Endodermal cell (in vitro differentiated cells): Measurements from ENCODE around the gene MEFV. TPM values are rescaled to one million over a fixed set of nuclear protein-coding genes. Genes with fewer than 3 reads are reported as not detected.
A peak's percentile ranks its signal among the peaks of the same experiment; 100 is the strongest.

Experiments
- DNase-seq: peaks from one replicate; pipeline ENCODE4 v3.0.0-alpha.2; 2017
- H3K27ac ChIP-seq: 2 replicates; pipeline ENCODE4 v1.5.1; 2013; ENCODE audit warnings: mild to moderate bottlenecking, low read depth, low read length, moderate library complexity
- H3K27me3 ChIP-seq: 2 replicates; pipeline ENCODE4 v1.6.1; 2013; ENCODE audit warnings: mild to moderate bottlenecking, low read length, moderate library complexity; ENCODE audit not compliant: insufficient read depth, control insufficient read depth, poor library complexity, severe bottlenecking
- H3K36me3 ChIP-seq: 2 replicates; pipeline ENCODE4 v1.7.0; 2013; ENCODE audit warnings: mild to moderate bottlenecking, low read length, moderate library complexity; ENCODE audit not compliant: control insufficient read depth, insufficient read depth
- H3K4me1 ChIP-seq: one replicate; pipeline ENCODE4 v1.7.0; 2013; ENCODE audit warnings: low read length; ENCODE audit not compliant: control insufficient read depth, insufficient read depth
- H3K4me3 ChIP-seq: 2 replicates; pipeline ENCODE4 v1.5.1; 2013; ENCODE audit warnings: mild to moderate bottlenecking, low read length, moderate library complexity
- H3K9ac ChIP-seq: 2 replicates; pipeline ENCODE4 v1.6.1; 2013; ENCODE audit warnings: mild to moderate bottlenecking, low read length, moderate library complexity; ENCODE audit not compliant: poor library complexity, severe bottlenecking; ENCODE audit errors: extremely low read depth
- H3K9me3 ChIP-seq: 2 replicates; pipeline ENCODE4 v1.6.1; 2013; ENCODE audit warnings: mild to moderate bottlenecking, low read length, moderate library complexity; ENCODE audit not compliant: control insufficient read depth
- H3K27ac Mint-ChIP-seq: 2 replicates; pipeline ENCODE4 v1.8.0; 2020; ENCODE audit warnings: mixed read lengths
- H3K27me3 Mint-ChIP-seq: 2 replicates; pipeline ENCODE4 v1.8.0; 2021; ENCODE audit warnings: mild to moderate bottlenecking, mixed read lengths; ENCODE audit not compliant: insufficient read depth
- H3K36me3 Mint-ChIP-seq: 2 replicates; pipeline ENCODE4 v1.8.0; 2020; ENCODE audit warnings: low read depth, mixed read lengths
- H3K4me1 Mint-ChIP-seq: 2 replicates; pipeline ENCODE4 v1.8.0; 2020; ENCODE audit warnings: mixed read lengths
- H3K4me3 Mint-ChIP-seq: 2 replicates; pipeline ENCODE4 v1.8.0; 2020; ENCODE audit warnings: mild to moderate bottlenecking, moderate library complexity, mixed read lengths
- H3K9me3 Mint-ChIP-seq: 2 replicates; pipeline ENCODE4 v1.8.0; 2020; ENCODE audit warnings: mild to moderate bottlenecking, mixed read lengths
- WGBS, 2 experiments: methylation state at CpG; one replicate each; pipeline versions ENCODE4 v1.1.5 to v1.1.7; 2013; ENCODE audit warnings: missing lambda C conversion rate in 2 of 2, mixed read lengths in 1 of 2; ENCODE audit not compliant: insufficient coverage in 1 of 2, insufficient read length in 1 of 2; 5-methylcytosine and 5-hydroxymethylcytosine counted together
- total RNA-seq, 2 donors: library from RNA; stranded (reverse); fragmentation: NEBNext Ultra II Directional in 1 of 2; extraction: Animal tissue kit (Norgen Biotek cat#: 25700) in 1 of 2; gene quantifications; 2 replicates in 1 of 2; 3 replicates in 1 of 2; pipeline ENCODE4 v1.2.1, GENCODE V29; 2021
- TF ChIP-seq, protein P1 (sequence below): fragments of 200-600 bp; sonication (generic); conservative IDR thresholded peaks from 2 replicates; pipeline ENCODE4 v1.5.0; 2021; ENCODE audit warnings: antibody characterized with exemption, mild to moderate bottlenecking

MEFV gene
- total RNA-seq, 2 donors from 2014 or later = not detected

- H3K4me3 Mint-ChIP-seq = peak overlapping the region; percentile 70
- peaks cover 49% of the 10 kb centered on the region for H3K36me3 Mint-ChIP-seq
- peaks cover 39% of the 10 kb centered on the region for H3K9me3 Mint-ChIP-seq
- TF ChIP-seq, protein P1, sequence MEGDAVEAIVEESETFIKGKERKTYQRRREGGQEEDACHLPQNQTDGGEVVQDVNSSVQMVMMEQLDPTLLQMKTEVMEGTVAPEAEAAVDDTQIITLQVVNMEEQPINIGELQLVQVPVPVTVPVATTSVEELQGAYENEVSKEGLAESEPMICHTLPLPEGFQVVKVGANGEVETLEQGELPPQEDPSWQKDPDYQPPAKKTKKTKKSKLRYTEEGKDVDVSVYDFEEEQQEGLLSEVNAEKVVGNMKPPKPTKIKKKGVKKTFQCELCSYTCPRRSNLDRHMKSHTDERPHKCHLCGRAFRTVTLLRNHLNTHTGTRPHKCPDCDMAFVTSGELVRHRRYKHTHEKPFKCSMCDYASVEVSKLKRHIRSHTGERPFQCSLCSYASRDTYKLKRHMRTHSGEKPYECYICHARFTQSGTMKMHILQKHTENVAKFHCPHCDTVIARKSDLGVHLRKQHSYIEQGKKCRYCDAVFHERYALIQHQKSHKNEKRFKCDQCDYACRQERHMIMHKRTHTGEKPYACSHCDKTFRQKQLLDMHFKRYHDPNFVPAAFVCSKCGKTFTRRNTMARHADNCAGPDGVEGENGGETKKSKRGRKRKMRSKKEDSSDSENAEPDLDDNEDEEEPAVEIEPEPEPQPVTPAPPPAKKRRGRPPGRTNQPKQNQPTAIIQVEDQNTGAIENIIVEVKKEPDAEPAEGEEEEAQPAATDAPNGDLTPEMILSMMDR = no peak
- Histone ChIP-seq H3K36me3 (peaks cover 38% of the 10 kb centered on the region), H3K27me3 (peaks cover 12% of the 10 kb centered on the region), H3K4me3 (peak overlapping the region; percentile 92), H3K9me3 (peaks cover 32% of the 10 kb centered on the region), H3K4me1 (no peaks in the 10 kb centered on the region), H3K9ac (peak overlapping the region; percentile 95), H3K27ac (peak overlapping the region; percentile 99)
- 6 to 11% methylated on average over 29 to 56 of the region's 56 CpGs for WGBS, 2 experiments
- peak; percentile 61 for DNase-seq
- H3K27ac Mint-ChIP-seq = peak overlapping the region; percentile 99
- peaks cover 8% of the 10 kb centered on the region for H3K4me1 Mint-ChIP-seq
- H3K27me3 Mint-ChIP-seq = peaks cover 7% of the 10 kb centered on the region
Observed at GRCh38 chr16:3283543-3284447, 27.4 kb upstream of the MEFV start.

- peaks cover 21% of the 10 kb centered on the region for H3K27me3 ChIP-seq
- peaks cover 30% of the 10 kb centered on the region for H3K9me3 Mint-ChIP-seq
- peaks cover 40% of the 10 kb centered on the region for H3K36me3 Mint-ChIP-seq
- peak; percentile 98 for DNase-seq
- H3K4me3 ChIP-seq = peak within 1 kb of the TSS; percentile 92
- peak within 1 kb of the TSS; percentile 95 for H3K9ac ChIP-seq
- H3K27me3 Mint-ChIP-seq = peaks cover 13% of the 10 kb centered on the region
- peak within 1 kb of the TSS; percentile 99 for H3K27ac ChIP-seq
- peak within 1 kb of the TSS; percentile 99 for H3K27ac Mint-ChIP-seq
- peaks cover 24% of the 10 kb centered on the region for H3K9me3 ChIP-seq
- peak within 1 kb of the TSS; percentile 70 for H3K4me3 Mint-ChIP-seq
- H3K4me1 ChIP-seq = no peaks in the 10 kb centered on the region
- WGBS, 2 experiments = 0 to 1% methylated on average over 29 to 72 of the region's 72 CpGs
- H3K4me1 Mint-ChIP-seq = peaks cover 8% of the 10 kb centered on the region
- TF ChIP-seq, protein P1 = no peak
- H3K36me3 ChIP-seq = peaks cover 29% of the 10 kb centered on the region
Observed at GRCh38 chr16:3282730-3283542, 26.5 kb upstream of the MEFV start, which contains the start of gene ZNF263. Gene ZNF263, plus strand, starts transcription at chr16:3283491. Its CDS starts 328 bp downstream, at chr16:3283819.

GRCh38 chr16:3282103-3282729, 25.8 kb upstream of the MEFV start:
- H3K27ac Mint-ChIP-seq = peak overlapping the region; percentile 99
- WGBS, 2 experiments = 19 to 23% methylated on average over 12 to 29 of the region's 29 CpGs
- H3K9me3 ChIP-seq = peaks cover 17% of the 10 kb centered on the region
- H3K36me3 ChIP-seq = peaks cover 22% of the 10 kb centered on the region
- peak overlapping the region; percentile 92 for H3K4me3 ChIP-seq
- H3K27ac ChIP-seq = peak overlapping the region; percentile 99
- H3K36me3 Mint-ChIP-seq = peaks cover 33% of the 10 kb centered on the region
- peak; percentile 90 for DNase-seq
- H3K4me1 ChIP-seq = no peaks in the 10 kb centered on the region
- H3K4me1 Mint-ChIP-seq = peaks cover 8% of the 10 kb centered on the region
- peaks cover 23% of the 10 kb centered on the region for H3K9me3 Mint-ChIP-seq
- peak overlapping the region; percentile 70 for H3K4me3 Mint-ChIP-seq
- H3K27me3 ChIP-seq = peaks cover 28% of the 10 kb centered on the region
- TF ChIP-seq, protein P1 = peak; percentile 40
- peak overlapping the region; percentile 95 for H3K9ac ChIP-seq
- H3K27me3 Mint-ChIP-seq = peaks cover 20% of the 10 kb centered on the region
